Peyer's patch (tissue), 4 donors: ENCODE data around the gene TBC1D17. TPM values are rescaled to one million over a fixed set of nuclear protein-coding genes. Genes with fewer than 3 reads are reported as not detected.

Experiments used
- DNase-seq, 3 donors: peaks; one replicate each; pipeline ENCODE4 v3.0.0-alpha.2; 2017 to 2019
- H3K27ac ChIP-seq, 4 donors: fragments of 200-600 bp; sonication (generic); one replicate each; pipeline ENCODE4 v1.5.1; 2016 to 2019
- H3K27me3 ChIP-seq, 2 donors: fragments of 200-600 bp; sonication (generic); one replicate each; pipeline ENCODE4 v1.5.1; 2019
- H3K36me3 ChIP-seq, 3 donors: fragments of 200-600 bp; sonication (generic); one replicate each; pipeline ENCODE4 v1.5.1; 2016 to 2019
- H3K4me1 ChIP-seq, 4 donors: fragments of 200-600 bp; sonication (generic); one replicate each; pipeline ENCODE4 v1.5.1; 2016 to 2019
- H3K4me3 ChIP-seq, 4 donors: fragments of 200-600 bp; sonication (generic); 1 replicate in 3 of 4; 2 replicates in 1 of 4; pipeline ENCODE4 v1.5.1; 2016 to 2019; ENCODE audit warnings: mild to moderate bottlenecking in 1 of 4
- H3K9me3 ChIP-seq, 4 donors: fragments of 200-600 bp; sonication (generic); one replicate each; pipeline ENCODE4 v1.5.1; 2016 to 2019; ENCODE audit warnings: mild to moderate bottlenecking in 1 of 4
- POLR2A ChIP-seq, 2 donors: fragments of 450-650 bp; IDR thresholded peaks; one replicate each; pipeline ENCODE4 v1.5.1; 2017; ENCODE audit warnings: antibody characterized with exemption in 2 of 2, mild to moderate bottlenecking in 2 of 2, moderate library complexity in 2 of 2
- total RNA-seq, 4 donors: library from RNA; depleted of rRNA; stranded (reverse); fragments of >200 nt; gene quantifications; one replicate each; pipeline ENCODE4 v1.1.0, GENCODE V29; 2016
- TF ChIP-seq, protein P1 (sequence below), 6 experiments: fragments of 450-650 bp in 4 of 6; fragments of 200-600 bp in 2 of 6; sonication (generic) in 1 of 6; IDR thresholded peaks; one replicate each; pipeline ENCODE4 v1.5.1; 2017 to 2019; ENCODE audit warnings: antibody characterized with exemption in 6 of 6, mild to moderate bottlenecking in 3 of 6, moderate library complexity in 1 of 6

Gene TBC1D17
- total RNA-seq, 4 donors from 2014 or later = 22.8 to 83.3 (median 62.1) TPM

- H3K4me1 ChIP-seq = peaks cover 0 to 3% (median 2%) of the 10 kb centered on the region in 4 donors
- H3K27me3 ChIP-seq = no peaks in the 10 kb centered on the region
- no peak for DNase-seq
- no peak overlapping the region for H3K4me3 ChIP-seq
- TF ChIP-seq POLR2A (IDR thresholded peaks at IDR 0.05) = no peak
- TF ChIP-seq, protein P1, sequence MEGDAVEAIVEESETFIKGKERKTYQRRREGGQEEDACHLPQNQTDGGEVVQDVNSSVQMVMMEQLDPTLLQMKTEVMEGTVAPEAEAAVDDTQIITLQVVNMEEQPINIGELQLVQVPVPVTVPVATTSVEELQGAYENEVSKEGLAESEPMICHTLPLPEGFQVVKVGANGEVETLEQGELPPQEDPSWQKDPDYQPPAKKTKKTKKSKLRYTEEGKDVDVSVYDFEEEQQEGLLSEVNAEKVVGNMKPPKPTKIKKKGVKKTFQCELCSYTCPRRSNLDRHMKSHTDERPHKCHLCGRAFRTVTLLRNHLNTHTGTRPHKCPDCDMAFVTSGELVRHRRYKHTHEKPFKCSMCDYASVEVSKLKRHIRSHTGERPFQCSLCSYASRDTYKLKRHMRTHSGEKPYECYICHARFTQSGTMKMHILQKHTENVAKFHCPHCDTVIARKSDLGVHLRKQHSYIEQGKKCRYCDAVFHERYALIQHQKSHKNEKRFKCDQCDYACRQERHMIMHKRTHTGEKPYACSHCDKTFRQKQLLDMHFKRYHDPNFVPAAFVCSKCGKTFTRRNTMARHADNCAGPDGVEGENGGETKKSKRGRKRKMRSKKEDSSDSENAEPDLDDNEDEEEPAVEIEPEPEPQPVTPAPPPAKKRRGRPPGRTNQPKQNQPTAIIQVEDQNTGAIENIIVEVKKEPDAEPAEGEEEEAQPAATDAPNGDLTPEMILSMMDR (IDR thresholded peaks at IDR 0.05) = no peak
- peaks cover 0 to 59% (median 0%) of the 10 kb centered on the region in 3 donors for H3K36me3 ChIP-seq
- no peaks in the 10 kb centered on the region for H3K9me3 ChIP-seq
- no peak overlapping the region for H3K27ac ChIP-seq
Observed at GRCh38 chr19:49918089-49918488, 40.6 kb downstream of the TBC1D17 start.

- Histone ChIP-seq H3K27me3 (no peaks in the 10 kb centered on the region), H3K4me3 (no peak overlapping the region), H3K4me1 (peaks cover 0 to 4% (median 3%) of the 10 kb centered on the region in 4 donors), H3K36me3 (peaks cover 0 to 55% (median 0%) of the 10 kb centered on the region in 3 donors), H3K9me3 (no peaks in the 10 kb centered on the region), H3K27ac (peak overlapping the region in 1 of 4 donors; percentile 42)
- DNase-seq = no peak
- no peak for TF ChIP-seq POLR2A (IDR thresholded peaks at IDR 0.05)
- TF ChIP-seq, protein P1 (IDR thresholded peaks at IDR 0.05) = no peak
Observed at GRCh38 chr19:49920624-49921363, 43.3 kb downstream of the TBC1D17 start.

GRCh38 chr19:49921871-49922795 is 44.6 kb downstream of the TBC1D17 start:
- peaks cover 0 to 47% (median 0%) of the 10 kb centered on the region in 3 donors for H3K36me3 ChIP-seq
- DNase-seq = no peak

DNA sequence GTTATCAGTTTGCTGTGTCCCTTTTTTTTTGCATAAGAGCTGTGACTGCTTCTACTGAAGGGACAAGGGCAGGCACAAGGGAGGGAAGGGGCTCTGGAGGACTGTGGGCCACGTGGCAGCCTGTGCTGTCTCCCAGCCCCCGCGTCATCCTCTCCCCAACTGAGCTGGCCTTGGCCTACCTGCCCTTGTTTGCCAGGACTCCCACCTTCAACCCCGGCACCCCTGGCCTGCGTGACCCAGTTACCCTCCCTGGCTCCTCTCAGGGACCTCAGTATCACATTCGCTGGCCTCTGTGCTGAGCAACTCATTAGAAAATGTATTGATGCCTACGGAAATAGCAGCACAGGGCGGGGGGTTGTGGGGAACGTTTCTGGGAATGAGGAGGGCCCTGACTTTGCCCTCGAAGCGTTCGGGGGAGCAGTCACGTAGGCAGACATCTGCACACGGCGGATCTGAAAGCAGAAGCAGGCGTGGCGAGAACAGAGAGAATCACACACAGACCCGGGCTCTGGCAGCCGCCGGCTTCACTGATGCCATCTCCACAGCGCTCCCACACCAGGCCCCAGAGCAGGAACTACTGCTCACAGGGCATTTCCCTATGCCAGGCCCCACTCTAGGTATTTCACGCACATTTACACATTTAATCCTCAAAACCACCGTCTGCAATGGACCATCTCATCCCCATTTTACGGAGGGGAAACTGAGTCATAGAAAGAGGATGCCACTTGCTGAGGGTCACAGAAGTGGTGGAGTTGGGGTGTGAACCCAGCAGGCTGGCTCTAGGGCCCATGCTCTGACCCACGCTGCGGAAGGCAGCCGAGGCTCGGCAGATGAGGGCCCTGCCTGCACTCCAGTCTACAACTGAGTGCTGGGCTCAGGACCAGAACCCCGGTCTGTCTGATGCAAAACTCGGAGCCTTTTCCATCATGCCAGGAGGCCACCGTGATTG is 45.8 kb downstream of the TBC1D17 start:
- H3K4me3 ChIP-seq = no peak overlapping the region
- no peaks in the 10 kb centered on the region for H3K9me3 ChIP-seq
- H3K36me3 ChIP-seq = peaks cover 0 to 44% (median 0%) of the 10 kb centered on the region in 3 donors
- peak overlapping the region in 1 of 4 donors; percentile 7 for H3K27ac ChIP-seq
- H3K27me3 ChIP-seq = no peaks in the 10 kb centered on the region
- peaks cover 0 to 18% (median 6%) of the 10 kb centered on the region in 4 donors for H3K4me1 ChIP-seq
- DNase-seq = peak in 2 of 3 donors; percentile 36 to 62
- TF ChIP-seq, protein P1 (IDR thresholded peaks at IDR 0.05) = no peak
- TF ChIP-seq POLR2A (IDR thresholded peaks at IDR 0.05) = no peak

More at GRCh38 chr19:49921871-49922795, 44.6 kb downstream of the TBC1D17 start:
- Histone ChIP-seq H3K9me3 (no peaks in the 10 kb centered on the region), H3K27me3 (no peaks in the 10 kb centered on the region), H3K4me3 (no peak overlapping the region), H3K4me1 (peaks cover 0 to 6% (median 4%) of the 10 kb centered on the region in 4 donors), H3K27ac (peak overlapping the region in 1 of 4 donors; percentile 42)
- TF ChIP-seq, protein P1 (IDR thresholded peaks at IDR 0.05) = no peak
- TF ChIP-seq POLR2A (IDR thresholded peaks at IDR 0.05) = no peak
